ENCODE results near the gene POU5F1.

DNA sequence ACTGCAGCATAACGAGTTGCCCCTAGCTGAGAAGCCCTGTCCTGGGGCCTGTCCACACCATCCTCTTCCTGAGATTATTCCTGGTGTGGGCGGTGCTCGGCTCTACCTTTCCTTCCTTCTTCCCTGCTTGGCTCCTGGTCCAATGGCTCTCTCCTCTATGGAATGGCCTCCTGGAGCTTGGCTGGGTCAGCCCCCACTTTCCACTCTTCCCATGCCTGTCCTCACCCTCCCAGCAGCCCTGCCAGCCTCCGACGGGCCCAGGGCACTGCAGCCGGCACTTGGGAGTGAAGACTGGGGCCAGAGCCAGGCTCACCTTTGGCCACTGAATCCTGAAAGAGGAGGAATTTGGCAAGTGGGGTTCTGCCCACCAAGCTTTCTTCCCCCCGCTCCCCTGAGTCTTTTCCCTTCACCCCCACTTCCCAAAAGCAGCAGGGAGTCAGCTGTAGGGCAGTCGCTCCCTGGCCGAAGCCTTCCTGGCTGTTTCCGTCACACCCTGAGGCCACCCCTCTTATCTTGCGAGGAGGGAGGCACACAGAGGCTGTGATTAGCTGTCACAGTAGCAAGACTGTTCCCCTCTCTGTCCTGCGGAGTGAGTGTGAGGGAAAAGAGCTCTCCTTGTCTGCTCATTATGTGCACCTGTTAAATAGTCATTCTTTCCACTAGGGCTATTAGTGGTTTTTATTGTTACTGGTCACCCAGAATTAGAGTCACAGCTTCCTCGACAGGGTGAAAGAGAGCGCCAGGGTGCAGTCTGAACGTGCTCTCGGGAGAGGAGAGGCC, 43.9 kb downstream of the POU5F1 start:
- TF ChIP-seq, protein P1, sequence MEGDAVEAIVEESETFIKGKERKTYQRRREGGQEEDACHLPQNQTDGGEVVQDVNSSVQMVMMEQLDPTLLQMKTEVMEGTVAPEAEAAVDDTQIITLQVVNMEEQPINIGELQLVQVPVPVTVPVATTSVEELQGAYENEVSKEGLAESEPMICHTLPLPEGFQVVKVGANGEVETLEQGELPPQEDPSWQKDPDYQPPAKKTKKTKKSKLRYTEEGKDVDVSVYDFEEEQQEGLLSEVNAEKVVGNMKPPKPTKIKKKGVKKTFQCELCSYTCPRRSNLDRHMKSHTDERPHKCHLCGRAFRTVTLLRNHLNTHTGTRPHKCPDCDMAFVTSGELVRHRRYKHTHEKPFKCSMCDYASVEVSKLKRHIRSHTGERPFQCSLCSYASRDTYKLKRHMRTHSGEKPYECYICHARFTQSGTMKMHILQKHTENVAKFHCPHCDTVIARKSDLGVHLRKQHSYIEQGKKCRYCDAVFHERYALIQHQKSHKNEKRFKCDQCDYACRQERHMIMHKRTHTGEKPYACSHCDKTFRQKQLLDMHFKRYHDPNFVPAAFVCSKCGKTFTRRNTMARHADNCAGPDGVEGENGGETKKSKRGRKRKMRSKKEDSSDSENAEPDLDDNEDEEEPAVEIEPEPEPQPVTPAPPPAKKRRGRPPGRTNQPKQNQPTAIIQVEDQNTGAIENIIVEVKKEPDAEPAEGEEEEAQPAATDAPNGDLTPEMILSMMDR (IDR thresholded peaks at IDR 0.05) = no peak
- no peak for TF ChIP-seq POLR2A (IDR thresholded peaks at IDR 0.05)

Measured in esophagus squamous epithelium (tissue), 4 donors.